ENCODE data around the gene CSMD2.

CSMD2 gene

DNA sequence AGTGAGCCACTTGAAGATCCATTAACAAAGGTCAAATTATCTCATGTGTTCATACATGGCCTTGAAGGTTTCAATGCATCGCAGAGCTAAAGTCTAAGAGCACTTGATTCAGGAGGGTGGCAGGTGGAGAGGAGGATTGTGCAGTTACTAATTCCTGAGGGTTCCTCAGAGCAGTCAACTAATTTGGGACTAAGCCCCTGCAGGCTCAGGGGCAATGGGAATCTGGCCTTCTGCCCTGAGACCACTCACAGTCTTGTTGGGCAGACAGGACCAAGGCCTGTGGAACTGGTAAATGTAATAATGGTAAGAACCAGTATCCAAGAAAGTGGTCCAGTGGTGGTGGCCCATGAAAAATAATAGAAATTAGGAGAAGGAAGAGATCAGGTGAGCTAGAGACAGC lies 428.5 kb downstream of the CSMD2 start:
- no peak for DNase-seq

DNA sequence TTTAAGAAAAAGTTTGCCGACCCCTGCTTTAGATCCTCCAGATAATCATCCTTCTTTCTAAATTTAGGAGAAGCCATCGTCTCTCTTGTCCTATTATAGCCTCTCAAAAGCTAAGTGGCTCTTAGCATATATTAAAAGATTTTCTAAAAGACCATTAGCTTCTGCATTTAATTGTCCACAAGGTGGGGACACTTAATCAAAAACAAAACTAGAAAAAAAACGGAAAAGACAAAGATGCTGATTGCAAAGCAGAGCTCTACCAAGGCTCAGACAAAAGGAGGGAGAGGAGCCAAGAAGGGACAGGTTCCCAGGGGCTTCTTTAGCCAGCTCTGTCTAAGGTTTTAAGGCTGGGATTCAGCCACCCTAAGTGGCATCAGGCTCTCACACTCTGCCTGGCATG lies 429.4 kb downstream of the CSMD2 start:
- DNase-seq, result peak; percentile 6

DNA sequence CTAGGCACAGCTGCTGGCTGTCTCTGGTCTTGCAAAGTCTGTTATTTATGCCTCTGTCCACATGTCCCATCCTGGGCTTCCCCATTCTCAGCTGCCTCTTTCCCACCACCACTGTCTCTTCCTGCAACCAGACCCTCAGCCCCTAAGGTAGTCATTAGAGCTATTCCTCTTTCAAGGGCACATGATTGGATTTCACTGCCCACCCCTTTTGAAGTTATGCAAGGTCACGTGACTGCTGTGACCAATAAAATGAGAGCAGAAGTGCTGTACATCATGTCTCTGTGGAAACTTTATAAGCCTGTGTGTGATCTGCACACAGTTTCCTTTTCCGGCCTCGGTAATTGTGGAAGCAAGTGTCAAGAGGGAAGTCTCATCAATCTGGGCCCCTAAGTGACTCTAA lies 437.7 kb downstream of the CSMD2 start:
- DNase-seq, result no peak

DNA sequence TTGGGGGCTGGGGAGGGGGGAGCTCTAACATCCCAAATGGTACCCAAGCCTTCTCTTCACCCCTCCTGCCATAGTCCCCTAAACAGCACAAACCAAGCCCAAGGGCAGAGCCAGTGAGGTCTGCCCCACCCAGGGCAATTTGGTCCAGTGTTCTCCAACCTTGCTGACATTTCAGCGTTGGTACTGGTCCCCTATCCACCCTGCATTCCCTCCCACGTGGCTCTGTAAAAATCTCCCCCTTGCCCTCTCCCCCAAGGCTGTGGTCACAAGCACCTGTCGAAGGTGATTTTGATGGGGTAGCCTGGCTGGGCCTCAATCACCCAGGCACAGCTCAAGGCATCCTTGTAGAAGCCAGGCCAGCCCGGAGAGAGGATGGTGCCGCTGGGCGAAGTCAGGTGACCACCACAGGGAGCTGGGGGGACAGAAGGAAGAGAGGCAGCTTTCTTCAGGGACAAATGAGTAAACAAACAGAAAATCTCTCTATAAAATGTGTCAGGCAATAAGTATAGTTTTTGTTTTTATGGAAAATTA lies 438.7 kb downstream of the CSMD2 start:
- DNase-seq, result no peak

DNA sequence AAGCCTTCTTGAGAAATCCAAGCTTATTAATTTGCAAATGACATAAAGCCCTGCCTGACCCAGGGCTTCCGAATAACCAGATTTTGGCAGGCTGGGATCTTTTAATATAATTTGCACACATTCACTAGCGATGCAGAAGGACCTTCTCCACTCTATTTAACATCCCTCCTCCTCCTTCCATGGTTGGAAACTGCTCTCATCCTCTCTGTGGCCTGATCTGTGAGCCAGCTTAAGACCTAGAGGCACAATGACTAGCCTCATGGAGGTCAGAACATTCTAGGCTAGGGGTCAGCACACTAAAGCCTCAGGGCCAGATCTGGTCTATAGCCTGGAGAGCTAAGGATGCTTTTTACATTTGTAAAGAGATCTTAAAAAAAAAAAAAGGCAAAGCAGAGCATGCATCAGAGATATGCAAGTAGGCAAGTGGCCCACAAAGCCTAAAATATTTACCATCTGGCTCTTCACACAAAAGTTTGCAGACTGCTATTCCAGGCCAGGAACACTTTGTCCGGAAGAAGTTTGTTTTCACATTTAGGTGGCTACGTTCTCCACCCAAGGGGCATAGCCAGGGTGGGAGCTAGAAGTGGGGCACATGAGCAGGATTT lies 439.4 kb downstream of the CSMD2 start:
- no peak for DNase-seq

DNA sequence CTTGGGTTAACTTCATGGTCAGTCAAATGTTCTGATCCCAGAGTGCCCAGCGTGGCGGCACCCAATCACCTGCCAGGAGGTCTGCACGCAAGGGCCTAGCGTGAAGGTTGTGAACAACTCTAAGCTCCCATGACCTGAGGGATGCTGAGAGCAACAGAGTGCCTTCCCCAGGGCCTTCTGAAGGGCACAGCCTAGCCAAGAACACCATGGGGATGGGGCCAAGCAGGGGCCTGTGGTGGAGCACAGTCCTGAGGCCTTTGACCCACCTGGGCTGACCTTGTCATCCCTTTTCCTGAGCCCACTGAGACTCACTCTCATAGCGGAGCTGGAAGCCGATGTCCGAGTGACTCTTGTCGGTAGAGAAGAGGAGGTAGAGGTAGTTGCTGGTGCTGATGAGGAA lies 440.0 kb downstream of the CSMD2 start:
- no peak for DNase-seq

DNA sequence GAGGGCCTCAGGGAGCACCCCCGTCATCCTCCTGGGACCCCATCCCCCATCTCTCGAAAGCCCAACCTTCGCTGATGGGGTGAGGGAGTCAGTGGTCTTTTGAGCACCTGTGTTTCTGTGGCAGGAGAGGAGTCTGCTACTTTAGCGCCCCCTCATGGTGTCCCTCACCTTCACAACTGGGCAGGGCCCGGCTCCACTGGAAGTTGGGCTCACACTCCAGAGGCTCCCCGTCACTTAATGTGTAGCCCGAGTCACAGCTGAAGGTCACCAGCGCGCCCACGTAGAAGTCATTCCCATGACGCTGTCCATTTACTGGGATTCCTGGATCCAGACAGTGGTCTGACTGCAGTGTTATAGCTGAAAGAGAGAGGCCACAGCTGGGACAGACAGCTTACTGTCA lies 440.7 kb downstream of the CSMD2 start:
- no peak for DNase-seq

DNA sequence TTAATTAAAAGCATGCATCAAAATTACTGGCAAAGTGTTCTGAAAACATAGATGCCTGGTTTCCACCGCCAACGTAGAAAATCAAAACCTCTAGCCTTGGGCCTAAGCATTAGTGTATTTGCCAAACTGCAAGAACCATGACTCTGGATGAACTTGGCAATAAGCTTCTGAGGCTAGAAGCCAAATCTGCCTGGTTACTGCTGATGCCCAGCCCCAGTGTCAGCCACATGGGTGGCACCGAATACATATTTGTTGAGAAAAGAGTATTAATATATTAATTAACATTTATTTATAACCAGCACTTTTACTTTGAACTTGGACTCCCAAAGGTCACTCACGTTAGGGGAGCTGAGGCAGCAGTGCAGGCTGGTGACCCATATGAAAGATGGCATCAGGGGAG lies 441.8 kb downstream of the CSMD2 start:
- no peak for DNase-seq

DNA sequence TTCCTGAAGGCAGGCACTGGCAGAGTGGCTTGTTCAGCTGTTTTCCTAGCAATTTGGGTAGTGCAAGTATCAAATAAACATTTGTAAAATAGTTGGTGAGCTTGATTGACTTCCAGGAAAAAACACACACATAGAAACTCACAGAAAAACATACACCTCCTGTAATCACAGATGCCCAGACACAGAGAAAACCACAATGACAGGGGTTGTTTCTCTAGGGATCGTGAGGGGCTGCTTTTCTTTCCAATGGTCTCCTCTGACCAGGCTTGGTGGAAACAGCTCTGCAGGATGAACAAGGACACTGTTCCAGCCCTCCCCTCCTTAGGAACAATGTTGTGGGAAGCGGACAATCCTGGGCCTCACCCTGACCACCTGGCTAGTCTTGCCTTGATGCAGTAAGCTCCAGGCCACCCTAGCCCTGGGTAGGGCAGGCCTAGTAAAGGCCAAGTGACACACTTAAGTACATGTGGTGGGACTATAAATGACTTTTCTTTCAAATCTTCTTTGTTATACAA lies 443.7 kb downstream of the CSMD2 start:
- no peak for DNase-seq

DNA sequence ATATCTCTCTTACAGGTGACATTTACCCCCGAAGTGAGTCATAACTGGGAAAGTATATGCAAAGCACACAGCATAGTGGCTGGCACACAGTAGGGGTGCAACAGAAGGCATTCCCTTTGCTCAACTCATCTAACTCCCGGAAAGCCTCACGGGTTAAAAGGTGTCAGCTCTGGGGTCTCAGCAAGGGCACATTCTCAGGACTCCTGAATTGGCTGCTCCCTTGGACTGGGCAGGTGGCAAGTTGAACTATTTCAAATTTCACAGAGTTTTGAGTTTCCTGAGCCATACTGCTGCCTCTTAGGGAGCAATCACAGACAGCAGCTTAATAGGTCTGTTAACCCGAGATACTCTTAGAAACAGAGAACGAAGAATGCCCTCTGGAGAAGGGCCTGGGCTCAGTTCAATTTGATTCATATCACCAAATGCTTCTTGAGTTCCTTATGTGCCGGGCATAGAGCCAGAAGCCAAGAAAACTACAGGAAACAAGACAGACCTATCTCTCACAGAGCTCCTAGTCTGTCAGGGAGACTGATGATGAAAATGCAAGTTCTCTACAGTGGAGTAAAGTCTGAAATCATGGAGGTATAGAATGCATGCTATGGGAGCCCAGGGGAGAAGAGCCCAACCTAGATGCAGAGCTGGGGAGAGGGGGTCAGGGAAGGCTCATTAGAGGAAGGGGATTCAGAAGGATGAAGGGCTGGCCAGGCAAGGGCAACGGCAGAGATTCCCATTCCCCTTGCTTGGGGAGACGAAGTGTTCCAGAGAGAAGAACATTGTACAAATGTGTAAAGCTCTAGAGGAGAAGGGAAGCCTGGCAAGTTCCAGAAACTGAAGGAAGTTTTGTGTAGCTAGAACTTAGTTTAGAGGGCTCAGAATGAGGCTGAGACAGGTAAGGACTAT lies 445.0 kb downstream of the CSMD2 start:
- DNase-seq, result no peak

DNA sequence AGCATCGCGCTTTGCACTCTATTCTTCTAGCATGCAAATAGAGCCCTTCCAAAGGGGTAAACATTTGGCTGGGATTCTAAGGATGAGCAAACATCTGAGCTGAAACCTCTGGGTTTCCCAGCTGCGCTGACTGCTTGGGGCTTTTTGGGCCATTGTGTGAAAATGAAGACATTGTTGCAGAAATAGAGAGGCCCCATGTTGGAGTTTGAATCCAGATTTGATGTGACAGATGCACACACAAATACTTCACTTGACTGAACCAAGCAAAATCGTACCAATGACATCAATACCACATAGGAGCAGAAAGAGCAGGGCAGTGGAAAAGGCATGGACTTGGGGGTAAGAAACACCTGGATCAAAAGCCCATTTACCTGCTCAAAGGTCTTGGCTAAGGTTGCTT lies 445.7 kb downstream of the CSMD2 start:
- no peak for DNase-seq

DNA sequence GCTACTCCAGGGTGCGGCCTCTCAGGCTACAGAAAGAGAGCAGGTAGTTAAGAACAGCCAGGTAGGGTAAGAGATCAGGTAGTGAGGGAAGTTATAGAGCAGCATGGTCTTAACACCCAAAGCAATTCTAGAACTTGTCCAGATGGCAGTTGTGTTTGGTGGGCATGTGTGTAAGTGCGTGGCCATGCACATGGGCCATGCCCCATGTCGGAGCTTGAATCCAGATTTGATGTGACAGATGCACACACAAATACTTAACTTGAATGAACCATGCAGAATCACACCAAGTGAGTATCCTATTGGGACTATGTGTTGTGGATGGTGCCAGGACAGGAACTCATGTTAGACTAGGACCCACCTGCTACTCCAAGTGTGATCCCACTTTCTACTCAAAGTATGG lies 446.8 kb downstream of the CSMD2 start:
- no peak for DNase-seq

DNA sequence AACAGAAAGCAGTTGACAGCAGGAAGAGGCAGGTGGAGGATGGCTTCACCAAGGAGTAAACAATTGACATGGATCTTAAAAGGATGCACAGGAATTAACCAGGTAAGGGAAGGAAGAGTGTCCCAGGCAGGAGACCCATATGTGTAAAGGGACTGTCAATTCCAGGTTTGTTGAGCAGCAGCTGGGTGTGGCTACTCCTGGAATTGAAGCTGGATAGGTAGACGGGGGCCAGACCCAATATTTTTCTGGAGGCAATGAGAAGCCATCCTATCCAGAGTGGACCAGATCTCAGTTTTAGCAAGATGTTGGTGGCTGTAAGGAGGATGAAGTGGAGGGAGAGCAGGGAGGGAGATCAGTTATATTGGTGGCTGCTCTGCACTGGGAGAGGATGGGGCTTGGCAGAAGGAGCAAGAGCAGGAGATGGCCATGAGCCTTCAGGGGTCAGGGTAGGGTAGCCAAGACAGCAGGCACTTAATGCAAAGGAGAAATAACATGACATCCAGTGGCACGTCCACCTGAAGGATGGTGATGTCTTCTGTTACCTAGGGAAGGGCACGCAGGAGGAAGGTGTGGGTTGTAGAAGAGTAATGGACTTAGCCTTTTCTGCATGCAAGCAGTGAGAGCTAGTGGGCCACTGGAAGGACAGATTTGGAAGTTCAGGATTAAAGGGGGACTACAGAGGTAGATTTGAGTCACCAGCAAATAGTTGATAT lies 447.9 kb downstream of the CSMD2 start:
- DNase-seq, result no peak

DNA sequence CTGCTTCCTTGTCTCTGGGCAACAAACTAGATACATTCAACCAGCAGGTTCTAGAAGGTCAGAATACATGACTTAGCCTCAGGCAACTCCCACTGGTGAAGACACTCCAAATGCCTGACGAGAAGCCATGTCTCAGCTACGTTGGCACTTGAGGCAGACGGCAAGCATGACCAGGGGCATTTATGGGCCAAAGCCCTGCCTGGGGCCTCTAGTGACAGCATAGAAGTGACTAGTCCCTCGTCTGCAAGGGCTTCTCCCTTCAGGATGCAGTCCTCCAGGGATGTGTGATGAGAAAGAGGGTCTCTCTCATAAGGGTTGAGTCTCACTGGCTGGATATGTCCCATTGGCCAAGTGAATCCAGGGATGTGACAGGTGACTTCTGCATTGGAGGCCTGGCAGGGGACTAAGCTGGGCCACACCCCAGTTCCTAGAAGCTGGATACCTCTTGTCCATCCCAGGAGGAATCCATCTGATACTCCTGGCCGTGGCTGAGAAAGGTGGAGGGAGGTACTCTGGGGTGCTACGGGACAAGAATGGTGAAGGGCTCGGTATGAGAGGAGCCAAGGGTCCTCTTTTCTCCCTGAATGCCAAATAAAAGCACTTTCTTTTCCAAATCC lies 449.7 kb downstream of the CSMD2 start:
- no peak for DNase-seq

DNA sequence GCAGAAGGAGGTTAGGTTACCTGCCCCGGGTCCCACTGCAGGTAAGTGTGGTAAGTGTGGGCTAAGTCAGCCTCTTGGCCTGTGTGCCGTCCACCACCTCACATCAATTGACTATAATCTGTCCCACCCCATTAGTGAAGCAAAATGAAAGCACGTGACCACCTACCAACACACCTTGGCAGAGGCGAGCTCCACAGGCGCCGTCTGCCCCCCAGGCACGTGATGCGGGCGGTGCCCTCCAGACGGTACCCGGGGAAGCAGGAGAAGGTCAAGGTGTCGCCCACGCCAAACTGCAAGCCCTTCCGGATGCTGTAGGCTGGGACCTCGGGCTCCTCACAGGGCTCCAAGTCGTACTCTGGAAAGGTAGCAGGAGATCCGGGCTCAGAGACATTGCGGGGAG lies 450.6 kb downstream of the CSMD2 start:
- DNase-seq, result no peak

DNA sequence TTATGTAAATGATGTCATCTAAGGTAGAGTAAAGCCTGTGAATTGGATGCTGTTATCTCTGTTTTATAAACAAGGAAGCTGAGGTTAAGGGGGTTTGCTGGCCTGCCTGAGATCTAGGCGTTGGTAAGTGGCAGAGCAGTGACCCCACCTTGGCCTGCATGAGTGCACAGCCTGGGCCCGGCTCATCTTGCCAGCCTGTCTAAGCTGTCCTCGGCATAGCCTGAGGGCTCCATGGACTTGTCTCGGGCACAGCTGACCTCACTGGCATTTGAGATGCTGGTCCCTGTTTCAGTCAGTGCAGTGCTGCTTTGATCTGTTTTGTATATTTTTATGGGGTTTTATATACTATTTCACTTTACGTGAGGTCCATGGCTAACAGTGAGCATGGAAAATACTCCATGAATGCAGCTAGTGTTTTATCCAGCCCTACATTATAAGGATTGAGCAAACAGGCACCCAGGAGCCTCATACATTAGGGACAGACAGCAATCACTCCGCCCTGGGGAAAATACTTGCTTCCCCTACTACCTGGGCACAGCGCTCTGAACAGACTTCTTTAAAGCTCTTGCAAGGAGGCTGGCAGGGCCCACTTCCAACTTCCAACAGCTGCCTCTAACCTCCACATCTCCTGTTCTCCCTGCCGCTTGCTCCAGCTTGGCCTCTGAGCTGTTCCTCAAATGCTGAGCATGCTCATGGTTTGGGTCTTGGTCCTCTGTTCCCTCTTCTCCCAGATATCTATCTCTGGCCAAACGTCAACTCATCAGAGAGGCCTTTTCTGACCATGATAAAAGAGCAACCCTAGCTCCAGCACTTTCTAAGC lies 451.8 kb downstream of the CSMD2 start:
- no peak for DNase-seq

DNA sequence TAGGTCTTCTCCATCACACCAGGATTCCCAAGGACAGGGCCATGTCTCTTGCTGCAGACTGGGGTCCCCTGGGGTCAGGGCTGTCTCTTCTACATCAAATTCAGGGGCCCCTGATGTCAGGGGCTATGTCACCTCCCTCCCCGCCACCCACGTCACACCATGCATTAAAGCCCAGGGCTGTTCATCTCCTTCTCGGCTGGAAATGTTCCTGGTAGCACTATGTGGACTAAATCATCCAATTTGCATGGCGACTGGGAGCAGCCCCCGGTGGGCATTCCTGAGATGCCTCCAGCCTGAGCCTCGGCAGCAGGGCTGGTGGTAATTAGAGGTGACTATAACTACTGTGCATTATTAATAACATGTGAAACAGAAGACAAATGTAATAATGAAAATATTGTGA lies 452.8 kb downstream of the CSMD2 start:
- no peak for DNase-seq

DNA sequence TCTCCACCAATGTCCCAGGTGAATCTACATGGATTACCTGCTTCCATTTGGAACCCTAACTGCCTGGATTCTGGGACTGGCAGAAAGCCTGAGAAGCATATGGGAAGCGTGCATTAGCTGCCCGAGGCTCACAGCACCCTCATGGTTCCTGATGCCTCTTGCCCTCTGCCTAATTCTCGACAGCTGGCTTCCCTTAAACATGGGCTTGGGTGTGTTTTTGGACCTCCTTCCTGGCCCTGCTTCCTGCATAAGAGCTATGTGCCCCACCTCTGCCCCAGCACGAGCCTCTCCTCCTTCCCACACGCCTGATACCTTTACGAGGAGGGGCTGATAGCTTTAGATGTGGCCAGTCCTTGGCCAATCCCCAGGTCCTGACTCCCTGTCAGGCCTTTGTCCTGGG lies 453.5 kb downstream of the CSMD2 start:
- no peak for DNase-seq

DNA sequence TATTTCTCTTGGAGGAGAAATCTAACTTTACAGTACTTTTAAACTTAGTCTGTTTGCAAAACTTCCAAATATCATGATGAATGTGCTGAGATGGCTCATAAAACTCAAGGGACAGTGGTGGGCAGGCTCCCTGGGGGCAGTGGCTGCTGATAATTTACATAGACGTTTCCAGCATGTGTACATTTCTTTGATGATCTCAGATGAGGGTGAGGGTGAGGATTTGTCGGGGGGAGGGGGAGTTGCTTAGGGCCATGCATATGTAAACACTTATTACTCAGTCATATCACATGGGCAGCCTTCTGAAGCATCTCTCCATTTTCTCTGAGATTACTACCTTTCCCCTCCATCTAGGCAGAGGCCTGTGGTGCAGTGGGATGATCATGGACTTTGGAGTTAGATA lies 454.1 kb downstream of the CSMD2 start:
- no peak for DNase-seq

DNA sequence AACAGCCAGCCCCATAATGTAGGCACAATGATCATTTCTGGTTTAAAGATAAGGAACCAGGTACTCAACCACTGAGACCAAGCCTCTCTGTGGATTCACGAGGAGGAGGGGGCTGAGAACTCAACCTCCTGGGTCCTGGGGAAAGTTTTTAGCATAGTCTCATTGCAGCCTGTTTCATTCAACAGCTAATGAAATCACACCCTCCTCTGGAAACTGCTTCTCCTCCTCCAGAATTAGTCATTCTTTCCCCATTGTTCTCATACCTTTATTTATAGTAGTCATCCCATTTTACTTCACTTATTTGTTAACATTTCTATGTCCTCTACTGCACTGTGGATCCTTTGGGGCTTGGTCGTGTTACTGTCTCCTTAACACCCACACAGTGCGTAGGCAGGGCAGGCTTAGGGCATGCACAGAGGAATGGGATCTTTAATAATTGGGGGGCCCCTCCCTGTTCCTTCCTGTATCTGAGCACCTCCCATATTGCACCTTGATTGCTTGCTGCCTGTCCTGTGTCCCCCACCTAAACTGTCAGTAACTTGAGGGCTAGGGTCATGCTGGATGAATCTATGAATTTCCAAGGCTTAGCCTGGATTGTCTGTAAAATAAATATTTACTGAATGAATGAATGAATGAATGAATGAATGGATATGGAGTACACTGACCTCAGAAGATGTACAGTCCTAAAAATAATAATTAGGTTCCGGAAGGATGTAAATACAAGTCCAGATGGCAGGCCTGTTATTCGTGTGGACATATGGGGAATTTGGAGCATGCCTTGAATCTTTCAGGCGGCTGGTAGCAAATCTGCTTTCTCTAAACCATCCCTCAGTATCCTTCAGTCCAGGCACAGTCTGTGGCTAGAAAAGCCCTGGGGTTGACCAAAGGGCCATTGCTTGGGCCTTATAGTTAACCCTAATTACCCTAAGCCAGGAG lies 455.0 kb downstream of the CSMD2 start:
- no peak for DNase-seq

DNA sequence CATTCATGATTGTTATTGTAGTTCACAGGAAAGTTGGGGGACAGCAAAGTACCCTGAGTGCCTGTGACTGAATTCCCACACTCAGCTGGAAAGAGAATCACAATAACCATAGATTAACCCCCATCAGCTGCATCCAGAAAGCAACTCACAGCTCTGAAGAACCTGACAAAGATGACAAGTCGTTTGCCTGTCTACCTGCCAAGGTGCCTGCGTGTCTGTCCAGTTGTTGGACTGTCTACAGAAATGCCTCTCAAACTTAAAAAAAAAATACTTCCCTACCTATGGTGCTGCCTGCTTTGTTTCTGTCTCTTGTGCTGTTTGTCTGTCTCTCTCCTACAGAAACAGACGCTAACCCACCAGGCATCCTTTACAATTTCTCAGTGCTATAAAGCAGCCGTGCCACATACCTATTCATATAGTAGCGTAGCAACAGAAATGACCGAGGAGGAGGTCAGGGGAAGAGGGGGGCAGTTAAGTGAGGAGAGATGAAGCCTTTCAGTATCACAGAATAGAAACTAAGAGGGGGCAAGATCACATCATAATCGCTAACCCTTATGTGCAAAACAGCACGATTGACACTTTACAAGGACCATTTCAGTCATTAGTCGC lies 455.8 kb downstream of the CSMD2 start:
- DNase-seq, result no peak
